Mucosa of stomach (tissue), 1 donor: ENCODE results near the gene HGF.

ENCODE experiments used
- H3K27me3 ChIP-seq: one replicate; pipeline ENCODE4 v1.7.0; 2013; ENCODE audit warnings: mild to moderate bottlenecking, low read length; ENCODE audit not compliant: control insufficient read depth, insufficient read depth
- H3K36me3 ChIP-seq: one replicate; pipeline ENCODE4 v1.7.0; 2013; ENCODE audit warnings: low read length; ENCODE audit not compliant: control insufficient read depth, insufficient read depth
- H3K4me1 ChIP-seq: one replicate; pipeline ENCODE4 v1.7.0; 2013; ENCODE audit warnings: mild to moderate bottlenecking, low read length; ENCODE audit not compliant: control insufficient read depth, insufficient read depth
- H3K4me3 ChIP-seq: one replicate; pipeline ENCODE4 v1.7.0; 2013; ENCODE audit warnings: low read length
- H3K9ac ChIP-seq: one replicate; pipeline ENCODE4 v1.7.0; 2013; ENCODE audit warnings: mild to moderate bottlenecking, low read length, moderate library complexity
- H3K9me3 ChIP-seq: one replicate; pipeline ENCODE4 v1.7.0; 2013; ENCODE audit warnings: mild to moderate bottlenecking, low read length, moderate library complexity; ENCODE audit not compliant: control insufficient read depth
- donor health status: Pancreatic carcinoma.

HGF gene

DNA sequence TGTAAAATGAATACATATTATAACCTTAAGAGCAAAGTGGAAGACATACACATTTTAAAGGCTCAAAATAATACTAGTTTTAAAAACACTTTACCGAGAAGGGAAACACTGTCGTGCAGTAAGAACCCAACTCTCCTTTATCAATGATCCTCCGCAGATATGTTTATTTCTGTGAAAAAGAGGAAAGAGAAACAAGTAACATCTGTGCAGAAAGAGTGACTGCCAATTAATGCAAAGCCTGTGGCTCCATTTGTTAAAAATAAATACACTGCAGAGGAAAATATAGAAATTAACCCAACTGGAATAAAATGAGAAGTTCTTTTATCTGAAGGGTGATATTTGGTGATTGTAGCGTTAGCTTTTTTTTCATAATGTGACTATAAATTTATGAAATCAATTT, 62.7 kb downstream of the HGF start:
- no peaks in the 10 kb centered on the region for H3K9me3 ChIP-seq
- no peak overlapping the region for H3K4me3 ChIP-seq
- no peak overlapping the region for H3K9ac ChIP-seq
- no peaks in the 10 kb centered on the region for H3K4me1 ChIP-seq
- no peaks in the 10 kb centered on the region for H3K27me3 ChIP-seq
- H3K36me3 ChIP-seq, result no peaks in the 10 kb centered on the region

DNA sequence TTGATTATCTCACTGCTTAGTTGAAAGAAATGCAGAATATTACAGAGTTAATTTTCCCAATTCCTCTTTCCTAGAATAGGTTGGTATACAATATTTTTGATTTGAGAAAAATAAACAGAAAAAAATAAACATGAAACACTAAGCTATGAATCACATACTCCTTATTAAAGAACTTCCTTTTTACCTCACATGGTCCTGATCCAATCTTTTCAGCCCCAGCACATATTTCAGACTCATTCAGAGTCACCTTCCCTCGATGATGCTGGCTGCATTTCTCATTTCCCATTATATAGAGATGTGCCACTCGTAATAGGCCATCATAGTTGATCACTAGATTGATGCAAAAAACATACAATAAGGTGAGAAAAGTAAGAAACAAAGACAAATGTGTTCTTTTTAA, 64.6 kb downstream of the HGF start:
- no peaks in the 10 kb centered on the region for H3K9me3 ChIP-seq
- no peak overlapping the region for H3K9ac ChIP-seq
- no peaks in the 10 kb centered on the region for H3K27me3 ChIP-seq
- H3K4me3 ChIP-seq, result no peak overlapping the region
- no peaks in the 10 kb centered on the region for H3K36me3 ChIP-seq
- no peaks in the 10 kb centered on the region for H3K4me1 ChIP-seq

DNA sequence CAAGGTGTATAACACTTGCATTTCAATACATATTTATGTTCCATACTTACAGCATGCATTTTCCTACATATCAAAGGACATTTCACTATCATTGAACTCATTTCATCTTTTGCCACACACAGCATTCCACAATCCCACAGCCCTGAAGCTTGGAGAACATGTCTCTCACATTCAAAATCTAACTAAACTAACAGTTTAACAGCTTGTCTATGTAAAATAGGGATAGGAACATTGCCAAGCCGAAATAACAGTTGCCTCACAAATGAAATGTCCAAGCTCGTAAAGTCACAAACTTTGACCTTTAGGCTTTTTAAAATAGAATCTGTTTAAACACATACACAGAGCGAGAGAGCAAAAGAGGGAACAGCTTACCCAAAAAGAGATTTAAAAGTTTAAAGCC, 65.3 kb downstream of the HGF start:
- Histone ChIP-seq H3K4me3 (no peak overlapping the region), H3K27me3 (no peaks in the 10 kb centered on the region), H3K9me3 (no peaks in the 10 kb centered on the region), H3K36me3 (no peaks in the 10 kb centered on the region), H3K4me1 (no peaks in the 10 kb centered on the region), H3K9ac (no peak overlapping the region)

DNA sequence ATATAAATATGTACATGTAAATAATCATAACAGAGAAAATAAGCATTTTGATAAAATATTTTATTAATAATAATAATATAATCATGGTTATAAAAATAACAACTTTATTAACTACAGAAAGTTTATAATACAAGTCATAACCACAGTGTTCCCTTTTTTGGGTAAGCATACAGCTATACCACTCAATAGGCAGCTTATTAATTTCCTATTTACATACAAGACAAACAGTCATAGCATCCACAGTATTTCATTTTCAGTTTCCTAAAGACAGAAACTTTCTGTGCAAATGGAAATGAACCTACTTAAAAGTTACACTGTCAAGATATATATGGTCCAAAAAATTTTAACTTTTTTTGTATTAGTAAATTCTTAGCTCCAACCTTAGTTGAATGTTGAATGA, 70.9 kb downstream of the HGF start:
- no peak overlapping the region for H3K4me3 ChIP-seq
- H3K4me1 ChIP-seq, result no peaks in the 10 kb centered on the region

DNA sequence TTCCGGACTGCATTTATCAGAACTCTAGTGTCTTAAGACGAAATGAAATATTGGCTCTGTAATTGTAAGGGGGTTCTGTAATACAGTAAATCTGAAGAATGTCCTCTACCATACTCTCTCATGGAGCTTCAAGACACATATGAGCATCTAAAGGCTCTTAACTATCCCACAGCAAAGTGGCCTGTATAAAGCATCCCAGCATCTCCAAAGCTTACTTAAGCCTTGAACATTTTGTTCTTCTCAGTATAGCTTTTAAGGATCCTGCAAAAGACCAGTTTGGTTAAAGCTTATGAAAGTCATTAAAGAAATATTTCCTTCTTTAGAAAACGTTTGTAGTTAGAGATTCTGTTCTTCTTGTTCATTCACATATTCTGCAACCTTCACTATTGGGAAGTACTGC, 75.1 kb downstream of the HGF start:
- H3K9me3 ChIP-seq, result no peaks in the 10 kb centered on the region
- H3K4me3 ChIP-seq, result no peak overlapping the region
- H3K4me1 ChIP-seq, result no peaks in the 10 kb centered on the region
- no peak overlapping the region for H3K9ac ChIP-seq
- no peaks in the 10 kb centered on the region for H3K27me3 ChIP-seq
- no peaks in the 10 kb centered on the region for H3K36me3 ChIP-seq

More for the DNA sequence above, 70.9 kb downstream of the HGF start:
- no peaks in the 10 kb centered on the region for H3K27me3 ChIP-seq
- H3K9me3 ChIP-seq, result no peaks in the 10 kb centered on the region
- no peak overlapping the region for H3K9ac ChIP-seq
- H3K36me3 ChIP-seq, result no peaks in the 10 kb centered on the region

DNA sequence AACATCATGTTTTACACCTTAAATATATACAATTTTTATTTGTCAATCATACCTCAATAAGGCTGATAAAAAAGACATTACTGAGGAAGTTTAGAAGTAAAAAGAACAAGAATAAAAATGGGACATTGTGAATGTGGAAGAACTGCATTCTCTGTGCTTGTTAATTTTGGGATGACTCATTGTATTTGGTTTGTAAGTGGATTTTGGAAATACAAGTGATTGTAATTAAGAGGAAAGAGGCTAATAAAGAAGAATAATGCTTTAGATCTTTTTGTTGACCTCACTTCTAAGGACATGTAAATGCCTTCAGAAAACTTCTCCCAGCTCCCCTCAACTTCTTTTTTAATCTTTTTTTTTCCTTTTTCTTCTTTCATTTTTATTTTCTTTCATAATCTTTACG, 76.0 kb downstream of the HGF start:
- no peak overlapping the region for H3K4me3 ChIP-seq
- H3K27me3 ChIP-seq, result no peaks in the 10 kb centered on the region
- no peaks in the 10 kb centered on the region for H3K9me3 ChIP-seq
- no peaks in the 10 kb centered on the region for H3K36me3 ChIP-seq
- H3K9ac ChIP-seq, result no peak overlapping the region
- no peaks in the 10 kb centered on the region for H3K4me1 ChIP-seq

DNA sequence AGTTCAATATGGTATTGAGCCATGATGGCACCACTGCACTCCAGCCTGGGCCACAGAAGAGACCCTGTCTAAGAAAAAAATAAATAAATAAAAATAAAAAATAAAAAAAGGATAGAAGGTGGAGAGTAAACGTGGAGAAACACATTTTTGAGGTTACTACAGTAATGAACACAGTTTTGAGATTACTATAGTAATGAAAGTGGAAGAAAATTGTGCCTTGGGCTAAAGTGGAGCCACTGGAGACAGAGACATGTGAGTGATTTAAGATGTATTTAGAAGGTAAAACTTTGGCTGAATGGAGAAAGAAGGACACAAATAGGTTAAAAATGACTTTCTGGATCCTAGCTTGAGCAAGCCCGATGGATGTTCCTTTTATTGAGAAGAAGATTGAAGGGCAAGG, 76.8 kb downstream of the HGF start:
- no peak overlapping the region for H3K9ac ChIP-seq
- no peak overlapping the region for H3K4me3 ChIP-seq
- no peaks in the 10 kb centered on the region for H3K27me3 ChIP-seq
- H3K4me1 ChIP-seq, result no peaks in the 10 kb centered on the region
- H3K36me3 ChIP-seq, result no peaks in the 10 kb centered on the region
- no peaks in the 10 kb centered on the region for H3K9me3 ChIP-seq

DNA sequence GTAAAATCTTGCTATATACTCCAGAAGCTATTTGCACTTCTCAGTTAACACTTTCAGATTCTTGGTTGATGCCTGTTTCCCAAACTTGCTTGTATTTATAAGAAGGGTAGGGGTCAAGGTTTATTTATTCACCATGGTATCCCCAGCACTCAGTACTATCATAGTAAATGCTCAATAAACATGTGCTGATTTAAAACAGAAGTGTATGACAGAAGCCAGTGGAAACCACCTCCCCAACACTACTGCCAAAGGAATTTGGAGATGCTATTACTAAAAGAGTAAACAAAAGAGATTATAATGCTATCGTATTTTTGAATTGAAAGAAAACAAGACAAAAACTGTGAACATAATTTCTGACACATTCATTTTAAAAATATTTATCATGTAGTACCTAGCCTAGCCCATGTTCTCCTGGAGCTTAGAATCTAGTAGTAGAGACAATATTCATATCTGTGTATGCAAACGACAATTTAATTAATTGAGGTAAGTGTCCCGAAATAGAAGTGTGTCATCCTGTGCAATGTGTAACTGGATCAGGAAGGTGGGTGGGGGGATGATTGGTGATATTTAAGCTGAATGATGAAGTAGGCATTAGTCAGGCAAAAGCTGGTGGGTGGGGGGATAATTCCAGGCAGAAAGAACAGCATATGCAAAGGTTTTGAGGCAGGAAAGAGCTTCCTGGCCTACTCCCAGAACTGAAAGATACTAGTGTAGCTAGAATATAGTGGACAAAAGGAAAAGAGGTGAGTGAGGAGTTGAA, 77.5 kb downstream of the HGF start:
- Histone ChIP-seq H3K4me3 (no peak overlapping the region), H3K27me3 (no peaks in the 10 kb centered on the region), H3K9me3 (no peaks in the 10 kb centered on the region), H3K9ac (no peak overlapping the region), H3K36me3 (no peaks in the 10 kb centered on the region), H3K4me1 (no peaks in the 10 kb centered on the region)

DNA sequence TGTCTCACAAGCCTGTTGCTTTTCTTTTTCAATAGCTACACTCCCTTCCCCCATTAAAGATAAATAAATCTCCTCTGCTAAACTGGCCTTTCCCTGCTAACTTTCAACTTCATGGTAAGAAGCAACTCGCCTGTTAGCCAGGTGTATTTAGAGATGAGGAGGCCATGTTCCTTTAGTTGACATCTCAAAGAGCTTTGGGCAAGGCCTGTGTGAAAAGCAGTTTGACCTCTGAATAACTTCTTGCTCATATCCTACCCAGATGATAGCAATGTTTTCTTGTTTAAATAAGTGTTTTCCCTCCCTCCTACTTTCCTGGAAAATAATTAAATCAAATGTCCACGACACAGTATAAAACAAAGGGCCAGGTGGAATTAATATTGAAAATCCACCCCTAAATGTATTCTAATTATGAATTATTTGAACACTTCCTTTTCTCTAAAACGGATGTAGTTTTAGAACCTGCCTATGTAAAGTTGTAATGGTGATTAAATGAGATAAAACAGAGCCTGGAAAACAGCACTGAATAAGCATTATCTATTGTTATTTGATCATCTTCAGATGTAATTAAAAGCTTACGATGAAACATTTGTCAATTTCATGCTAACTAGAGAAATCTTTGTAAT, 78.5 kb downstream of the HGF start:
- Histone ChIP-seq H3K36me3 (no peaks in the 10 kb centered on the region), H3K27me3 (no peaks in the 10 kb centered on the region), H3K9ac (no peak overlapping the region), H3K4me3 (no peak overlapping the region), H3K4me1 (no peaks in the 10 kb centered on the region), H3K9me3 (no peaks in the 10 kb centered on the region)

DNA sequence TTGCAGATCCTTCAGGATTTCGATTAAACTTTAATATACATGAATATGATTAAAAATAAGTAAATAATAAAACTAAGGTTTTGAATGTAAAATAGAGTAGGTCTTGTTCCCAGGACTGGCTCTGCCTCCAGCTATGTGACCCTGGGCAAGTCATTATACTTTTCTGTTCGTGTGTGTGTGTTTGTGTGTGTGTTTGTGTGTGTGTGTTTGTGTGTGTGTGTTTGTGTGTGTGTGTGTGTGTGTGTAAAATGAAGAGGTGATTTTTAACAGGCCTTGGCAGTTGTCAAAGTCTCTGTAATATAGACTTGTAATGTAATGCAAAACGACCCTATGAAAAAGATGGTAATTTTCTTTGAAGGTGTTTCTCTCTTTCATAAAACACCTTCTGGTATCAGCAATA, 79.2 kb downstream of the HGF start:
- Histone ChIP-seq H3K4me1 (no peaks in the 10 kb centered on the region), H3K9ac (no peak overlapping the region), H3K4me3 (no peak overlapping the region), H3K27me3 (no peaks in the 10 kb centered on the region), H3K9me3 (no peaks in the 10 kb centered on the region), H3K36me3 (no peaks in the 10 kb centered on the region)

DNA sequence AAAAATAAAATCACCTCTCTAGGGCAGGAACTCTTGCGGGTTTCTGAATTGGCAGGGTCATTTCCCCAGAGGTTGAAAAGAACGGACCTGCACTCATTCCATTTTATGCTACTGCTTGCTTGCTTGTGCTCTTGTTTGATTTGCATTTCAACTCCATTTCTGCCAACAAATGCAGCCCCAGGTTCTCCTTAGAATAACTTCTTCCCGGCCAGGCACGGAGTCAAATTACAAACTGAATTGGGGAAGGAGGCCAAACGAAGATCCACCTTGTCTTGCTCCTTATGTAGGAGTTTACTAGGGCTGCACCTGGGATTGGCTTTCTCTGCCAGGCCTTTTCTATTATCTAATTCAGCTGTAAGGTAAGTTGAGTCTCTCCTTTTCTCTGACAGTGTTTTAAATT, 79.6 kb downstream of the HGF start:
- H3K27me3 ChIP-seq, result no peaks in the 10 kb centered on the region
- no peaks in the 10 kb centered on the region for H3K4me1 ChIP-seq
- H3K4me3 ChIP-seq, result no peak overlapping the region
- no peaks in the 10 kb centered on the region for H3K36me3 ChIP-seq
- H3K9ac ChIP-seq, result no peak overlapping the region
- H3K9me3 ChIP-seq, result no peaks in the 10 kb centered on the region

DNA sequence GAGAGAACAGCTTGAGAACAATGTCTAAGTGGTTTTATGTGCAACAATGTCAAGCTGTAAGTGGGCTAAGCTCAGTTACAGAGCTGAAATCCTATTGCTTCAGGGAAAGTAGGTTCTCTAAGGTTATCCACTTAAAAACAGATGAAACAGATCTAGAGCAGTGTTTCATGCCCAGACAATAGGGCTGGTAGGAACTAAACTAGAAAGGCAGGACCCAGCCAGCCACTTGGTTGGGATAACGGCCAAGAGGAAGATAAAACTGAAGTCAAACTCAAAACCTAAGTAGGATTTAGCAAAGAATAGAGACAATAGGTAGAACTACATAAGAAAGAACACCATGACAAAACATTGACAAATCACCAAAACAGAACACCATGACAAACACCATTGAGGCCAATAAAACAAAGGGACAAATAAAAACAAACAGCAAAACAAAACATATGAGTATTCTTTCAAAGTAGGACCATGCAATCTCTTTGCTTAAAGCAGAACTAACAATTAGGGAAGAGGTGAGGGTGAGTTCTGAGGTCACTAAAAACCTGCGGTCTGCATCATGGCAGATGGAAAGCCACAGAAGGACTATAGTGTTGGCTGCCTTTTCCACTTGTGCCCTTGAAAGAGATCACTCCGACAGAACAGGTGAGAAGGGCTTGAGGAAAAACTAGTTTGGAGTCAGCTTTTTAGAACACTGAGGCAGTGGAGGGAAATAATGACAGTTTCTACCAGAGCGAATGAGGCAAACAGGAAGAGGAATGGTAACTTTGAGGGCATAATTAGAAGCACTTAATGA, 81.0 kb downstream of the HGF start:
- no peaks in the 10 kb centered on the region for H3K9me3 ChIP-seq
- no peaks in the 10 kb centered on the region for H3K4me1 ChIP-seq
- H3K4me3 ChIP-seq, result no peak overlapping the region
- H3K27me3 ChIP-seq, result no peaks in the 10 kb centered on the region
- H3K9ac ChIP-seq, result no peak overlapping the region
- H3K36me3 ChIP-seq, result no peaks in the 10 kb centered on the region
